GM23338 (cell line): ENCODE data around the gene S100A3. TPM values are rescaled to one million over a fixed set of nuclear protein-coding genes. Genes with fewer than 3 reads are reported as not detected.
A peak's percentile ranks its signal among the peaks of the same experiment; 100 is the strongest.

Experiments
- ATAC-seq: fragments of 200-7000 bp; cut with Tn5 transposase; 3 replicates; pipeline ENCODE4 v1.9.1; 2020
- DNase-seq: peaks from one replicate; pipeline ENCODE4 v3.0.0-alpha.2; 2015; ENCODE audit warnings: low spot score
- H2AFZ ChIP-seq: fragments of 200-600 bp; sonication (generic); 2 replicates; pipeline ENCODE4 v1.8.0; 2016; ENCODE audit warnings: antibody characterized with exemption, mild to moderate bottlenecking, moderate library complexity
- H3F3A ChIP-seq: fragments of 200-600 bp; sonication (generic); replicated peaks from 2 replicates; pipeline ENCODE4 v1.8.0; 2017; ENCODE audit warnings: antibody characterized with exemption, mixed run types, low read depth
- H3K27ac ChIP-seq: fragments of 200-600 bp; sonication (generic); 2 replicates; pipeline ENCODE4 v1.6.1; 2016; ENCODE audit warnings: low read depth
- H3K27me3 ChIP-seq: fragments of 200-600 bp; sonication (generic); 2 replicates; pipeline ENCODE4 v1.8.0; 2016; ENCODE audit warnings: mild to moderate bottlenecking, mixed run types, moderate library complexity; ENCODE audit not compliant: insufficient read depth
- H3K36me3 ChIP-seq: fragments of 200-600 bp; sonication (generic); 2 replicates; pipeline ENCODE4 v1.8.0; 2016; ENCODE audit warnings: mild to moderate bottlenecking; ENCODE audit not compliant: insufficient read depth
- H3K4me1 ChIP-seq: fragments of 200-600 bp; sonication (generic); 2 replicates; pipeline ENCODE4 v1.8.0; 2016; ENCODE audit warnings: mild to moderate bottlenecking, moderate library complexity; ENCODE audit not compliant: insufficient read depth
- H3K4me2 ChIP-seq: fragments of 200-600 bp; sonication (generic); 2 replicates; pipeline ENCODE4 v1.7.1; 2017; ENCODE audit warnings: mixed run types
- H3K4me3 ChIP-seq: fragments of 200-600 bp; sonication (generic); 2 replicates; pipeline ENCODE4 v1.6.1; 2016; ENCODE audit warnings: mixed run types
- H3K79me2 ChIP-seq: fragments of 200-600 bp; sonication (generic); replicated peaks from 2 replicates; pipeline ENCODE4 v1.8.0; 2017; ENCODE audit warnings: mild to moderate bottlenecking; ENCODE audit not compliant: insufficient read depth
- H3K9me2 ChIP-seq: fragments of 200-600 bp; sonication (generic); 2 replicates; pipeline ENCODE4 v1.8.0; 2017; ENCODE audit not compliant: insufficient read depth
- H4K20me1 ChIP-seq: fragments of 200-600 bp; sonication (generic); replicated peaks from 2 replicates; pipeline ENCODE4 v1.8.0; 2017; ENCODE audit warnings: mild to moderate bottlenecking; ENCODE audit not compliant: insufficient read depth
- H3K27ac Mint-ChIP-seq: 2 replicates; pipeline ENCODE4 v1.8.0; 2020; ENCODE audit warnings: inconsistent platforms, mild to moderate bottlenecking, moderate library complexity, mixed read lengths
- H3K27me3 Mint-ChIP-seq: 3 replicates; pipeline ENCODE4 v1.8.0; 2022; ENCODE audit warnings: low read depth, mild to moderate bottlenecking, moderate library complexity, mixed read lengths, inconsistent platforms; ENCODE audit not compliant: insufficient read depth, poor library complexity
- H3K36me3 Mint-ChIP-seq: 3 replicates; pipeline ENCODE4 v1.8.0; 2021; ENCODE audit warnings: low read depth, mild to moderate bottlenecking, inconsistent platforms, moderate library complexity, mixed read lengths
- H3K4me1 Mint-ChIP-seq: 3 replicates; pipeline ENCODE4 v1.8.0; 2020; ENCODE audit warnings: mild to moderate bottlenecking, inconsistent platforms, mixed read lengths
- H3K4me3 Mint-ChIP-seq: 3 replicates; pipeline ENCODE4 v1.8.0; 2021; ENCODE audit warnings: moderate library complexity, mild to moderate bottlenecking, inconsistent platforms, mixed read lengths
- H3K9me3 Mint-ChIP-seq: 3 replicates; pipeline ENCODE4 v1.8.0; 2020; ENCODE audit warnings: moderate library complexity, mild to moderate bottlenecking, inconsistent platforms, mixed read lengths
- CREB1 ChIP-seq: fragments of 250-450 bp; sonication (Bioruptor Pico); IDR thresholded peaks from 2 replicates; pipeline ENCODE4 v1.5.0; 2020; ENCODE audit warnings: low read depth, mild to moderate bottlenecking, moderate library complexity
- ETS1 ChIP-seq: IDR thresholded peaks from 2 replicates; pipeline ENCODE4 v1.6.1; 2016; ENCODE audit warnings: antibody characterized with exemption
- EZH2 ChIP-seq: fragments of 200-600 bp; sonication (generic); IDR thresholded peaks from one replicate; pipeline ENCODE4 v1.8.0; 2017; ENCODE audit warnings: antibody characterized with exemption, mild to moderate bottlenecking, low read depth; ENCODE audit not compliant: unreplicated experiment
- EZH2phosphoT487 ChIP-seq: fragments of 200-600 bp; sonication (generic); IDR thresholded peaks from one replicate; pipeline ENCODE4 v1.8.1; 2018; ENCODE audit warnings: antibody characterized with exemption; ENCODE audit not compliant: unreplicated experiment
- JUNB ChIP-seq: IDR thresholded peaks from one replicate; pipeline ENCODE4 v1.6.1; 2016; ENCODE audit warnings: antibody characterized with exemption; ENCODE audit not compliant: unreplicated experiment
- NANOG ChIP-seq: IDR thresholded peaks from 2 replicates; pipeline ENCODE4 v1.6.1; 2016; ENCODE audit warnings: antibody characterized with exemption, borderline replicate concordance
- POLR2AphosphoS5 ChIP-seq: IDR thresholded peaks from 2 replicates; pipeline ENCODE4 v1.6.1; 2016; ENCODE audit warnings: antibody characterized with exemption, low read depth
- REST ChIP-seq: IDR thresholded peaks from one replicate; pipeline ENCODE4 v1.6.1; 2018; ENCODE audit warnings: antibody characterized with exemption; ENCODE audit not compliant: unreplicated experiment
- STAT1 ChIP-seq: IDR thresholded peaks from one replicate; pipeline ENCODE4 v1.6.1; 2016; ENCODE audit warnings: antibody characterized with exemption; ENCODE audit not compliant: unreplicated experiment
- ZNF114 ChIP-seq: fragments of 250-450 bp; sonication (Bioruptor Pico); IDR thresholded peaks from 2 replicates; pipeline ENCODE4 v1.5.0; 2020; ENCODE audit warnings: mild to moderate bottlenecking, moderate library complexity
- ZNF331 ChIP-seq: fragments of 250-450 bp; sonication (Bioruptor Pico); IDR thresholded peaks from 2 replicates; pipeline ENCODE4 v1.5.0; 2020; ENCODE audit warnings: low read depth, mild to moderate bottlenecking, moderate library complexity
- polyA plus RNA-seq: library from polyadenylated mRNA; unstranded; fragments of >200 nt; fragmentation: Nextera tagmentation; extraction: Ambion mirVana; gene quantifications from 2 replicates; pipeline ENCODE4 v1.2.1, GENCODE V29; 2016
- total RNA-seq: library from RNA; depleted of rRNA; stranded (reverse); fragments of >200 nt; shearing (Covaris generic); gene quantifications from 2 replicates; pipeline ENCODE4 v1.2.3, GENCODE V29; 2014
- TF ChIP-seq, protein P1 (sequence below), 2 experiments: fragments of 200-600 bp in 1 of 2; sonication (generic) in 1 of 2; conservative IDR thresholded peaks; 2 replicates each; pipeline versions ENCODE4 v1.5.1 to v1.6.1; 2016 to 2017; ENCODE audit warnings: antibody characterized with exemption in 2 of 2, low read depth in 2 of 2, mild to moderate bottlenecking in 2 of 2, moderate library complexity in 1 of 2
- TF ChIP-seq, protein P2 (sequence below): fragments of 250-450 bp; sonication (Bioruptor Pico); IDR thresholded peaks from 2 replicates; pipeline ENCODE4 v1.5.0; 2020; ENCODE audit warnings: mild to moderate bottlenecking, moderate library complexity

Gene S100A3
- total and polyA plus RNA-seq, 2 experiments from 2014 or later = not detected

GRCh38 chr1:153506831-153507413 lies 42.1 kb downstream of the S100A3 start:
- Mint-ChIP-seq H3K4me1 (peaks cover 10% of the 10 kb centered on the region; the same call in 1 of the 3 replicates), H3K9me3 (no peaks in the 10 kb centered on the region), H3K27me3 (peaks cover 2% of the 10 kb centered on the region), H3K4me3 (no peak overlapping the region), H3K36me3 (no peaks in the 10 kb centered on the region), H3K27ac (no peak overlapping the region)
- H3K9me2 ChIP-seq = no peaks in the 10 kb centered on the region
- H3K27ac ChIP-seq = no peak overlapping the region
- no peak for ATAC-seq
- no peaks in the 10 kb centered on the region for H3K4me1 ChIP-seq
- H3K4me2 ChIP-seq = no peak overlapping the region
- H3K36me3 ChIP-seq = no peaks in the 10 kb centered on the region
- H4K20me1 ChIP-seq = no peaks in the 10 kb centered on the region
- H3F3A ChIP-seq = no peaks in the 10 kb centered on the region
- peak overlapping the region; percentile 52; the same call in 1 of the 2 replicates for H2AFZ ChIP-seq
- TF ChIP-seq EZH2phosphoT487 (no peak), ZNF331 (CRISPR knock-in tag) (no peak), CREB1 (CRISPR knock-in tag) (no peak), STAT1 (no peak), REST (no peak), ETS1 (no peak), NANOG (no peak), ZNF114 (CRISPR knock-in tag) (no peak), POLR2AphosphoS5 (no peak), JUNB (no peak), EZH2 (no peak)
- TF ChIP-seq, protein P1, sequence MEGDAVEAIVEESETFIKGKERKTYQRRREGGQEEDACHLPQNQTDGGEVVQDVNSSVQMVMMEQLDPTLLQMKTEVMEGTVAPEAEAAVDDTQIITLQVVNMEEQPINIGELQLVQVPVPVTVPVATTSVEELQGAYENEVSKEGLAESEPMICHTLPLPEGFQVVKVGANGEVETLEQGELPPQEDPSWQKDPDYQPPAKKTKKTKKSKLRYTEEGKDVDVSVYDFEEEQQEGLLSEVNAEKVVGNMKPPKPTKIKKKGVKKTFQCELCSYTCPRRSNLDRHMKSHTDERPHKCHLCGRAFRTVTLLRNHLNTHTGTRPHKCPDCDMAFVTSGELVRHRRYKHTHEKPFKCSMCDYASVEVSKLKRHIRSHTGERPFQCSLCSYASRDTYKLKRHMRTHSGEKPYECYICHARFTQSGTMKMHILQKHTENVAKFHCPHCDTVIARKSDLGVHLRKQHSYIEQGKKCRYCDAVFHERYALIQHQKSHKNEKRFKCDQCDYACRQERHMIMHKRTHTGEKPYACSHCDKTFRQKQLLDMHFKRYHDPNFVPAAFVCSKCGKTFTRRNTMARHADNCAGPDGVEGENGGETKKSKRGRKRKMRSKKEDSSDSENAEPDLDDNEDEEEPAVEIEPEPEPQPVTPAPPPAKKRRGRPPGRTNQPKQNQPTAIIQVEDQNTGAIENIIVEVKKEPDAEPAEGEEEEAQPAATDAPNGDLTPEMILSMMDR (conservative IDR thresholded peaks at IDR 0.05; ENCODE audit: low read depth in 2 of 2) = no peak
- TF ChIP-seq, protein P2, sequence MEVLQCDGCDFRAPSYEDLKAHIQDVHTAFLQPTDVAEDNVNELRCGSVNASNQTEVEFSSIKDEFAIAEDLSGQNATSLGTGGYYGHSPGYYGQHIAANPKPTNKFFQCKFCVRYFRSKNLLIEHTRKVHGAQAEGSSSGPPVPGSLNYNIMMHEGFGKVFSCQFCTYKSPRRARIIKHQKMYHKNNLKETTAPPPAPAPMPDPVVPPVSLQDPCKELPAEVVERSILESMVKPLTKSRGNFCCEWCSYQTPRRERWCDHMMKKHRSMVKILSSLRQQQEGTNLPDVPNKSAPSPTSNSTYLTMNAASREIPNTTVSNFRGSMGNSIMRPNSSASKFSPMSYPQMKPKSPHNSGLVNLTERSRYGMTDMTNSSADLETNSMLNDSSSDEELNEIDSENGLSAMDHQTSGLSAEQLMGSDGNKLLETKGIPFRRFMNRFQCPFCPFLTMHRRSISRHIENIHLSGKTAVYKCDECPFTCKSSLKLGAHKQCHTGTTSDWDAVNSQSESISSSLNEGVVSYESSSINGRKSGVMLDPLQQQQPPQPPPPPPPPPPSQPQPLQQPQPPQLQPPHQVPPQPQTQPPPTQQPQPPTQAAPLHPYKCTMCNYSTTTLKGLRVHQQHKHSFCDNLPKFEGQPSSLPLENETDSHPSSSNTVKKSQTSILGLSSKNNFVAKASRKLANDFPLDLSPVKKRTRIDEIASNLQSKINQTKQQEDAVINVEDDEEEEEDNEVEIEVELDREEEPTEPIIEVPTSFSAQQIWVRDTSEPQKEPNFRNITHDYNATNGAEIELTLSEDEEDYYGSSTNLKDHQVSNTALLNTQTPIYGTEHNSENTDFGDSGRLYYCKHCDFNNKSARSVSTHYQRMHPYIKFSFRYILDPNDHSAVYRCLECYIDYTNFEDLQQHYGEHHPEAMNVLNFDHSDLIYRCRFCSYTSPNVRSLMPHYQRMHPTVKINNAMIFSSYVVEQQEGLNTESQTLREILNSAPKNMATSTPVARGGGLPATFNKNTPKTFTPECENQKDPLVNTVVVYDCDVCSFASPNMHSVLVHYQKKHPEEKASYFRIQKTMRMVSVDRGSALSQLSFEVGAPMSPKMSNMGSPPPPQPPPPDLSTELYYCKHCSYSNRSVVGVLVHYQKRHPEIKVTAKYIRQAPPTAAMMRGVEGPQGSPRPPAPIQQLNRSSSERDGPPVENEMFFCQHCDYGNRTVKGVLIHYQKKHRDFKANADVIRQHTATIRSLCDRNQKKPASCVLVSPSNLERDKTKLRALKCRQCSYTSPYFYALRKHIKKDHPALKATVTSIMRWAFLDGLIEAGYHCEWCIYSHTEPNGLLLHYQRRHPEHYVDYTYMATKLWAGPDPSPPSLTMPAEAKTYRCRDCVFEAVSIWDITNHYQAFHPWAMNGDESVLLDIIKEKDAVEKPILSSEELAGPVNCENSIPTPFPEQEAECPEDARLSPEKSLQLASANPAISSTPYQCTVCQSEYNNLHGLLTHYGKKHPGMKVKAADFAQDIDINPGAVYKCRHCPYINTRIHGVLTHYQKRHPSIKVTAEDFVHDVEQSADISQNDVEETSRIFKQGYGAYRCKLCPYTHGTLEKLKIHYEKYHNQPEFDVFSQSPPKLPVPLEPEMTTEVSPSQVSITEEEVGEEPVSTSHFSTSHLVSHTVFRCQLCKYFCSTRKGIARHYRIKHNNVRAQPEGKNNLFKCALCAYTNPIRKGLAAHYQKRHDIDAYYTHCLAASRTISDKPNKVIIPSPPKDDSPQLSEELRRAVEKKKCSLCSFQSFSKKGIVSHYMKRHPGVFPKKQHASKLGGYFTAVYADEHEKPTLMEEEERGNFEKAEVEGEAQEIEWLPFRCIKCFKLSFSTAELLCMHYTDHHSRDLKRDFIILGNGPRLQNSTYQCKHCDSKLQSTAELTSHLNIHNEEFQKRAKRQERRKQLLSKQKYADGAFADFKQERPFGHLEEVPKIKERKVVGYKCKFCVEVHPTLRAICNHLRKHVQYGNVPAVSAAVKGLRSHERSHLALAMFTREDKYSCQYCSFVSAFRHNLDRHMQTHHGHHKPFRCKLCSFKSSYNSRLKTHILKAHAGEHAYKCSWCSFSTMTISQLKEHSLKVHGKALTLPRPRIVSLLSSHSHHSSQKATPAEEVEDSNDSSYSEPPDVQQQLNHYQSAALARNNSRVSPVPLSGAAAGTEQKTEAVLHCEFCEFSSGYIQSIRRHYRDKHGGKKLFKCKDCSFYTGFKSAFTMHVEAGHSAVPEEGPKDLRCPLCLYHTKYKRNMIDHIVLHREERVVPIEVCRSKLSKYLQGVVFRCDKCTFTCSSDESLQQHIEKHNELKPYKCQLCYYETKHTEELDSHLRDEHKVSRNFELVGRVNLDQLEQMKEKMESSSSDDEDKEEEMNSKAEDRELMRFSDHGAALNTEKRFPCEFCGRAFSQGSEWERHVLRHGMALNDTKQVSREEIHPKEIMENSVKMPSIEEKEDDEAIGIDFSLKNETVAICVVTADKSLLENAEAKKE (CRISPR knock-in tag) = no peak
- no peaks in the 10 kb centered on the region for H3K79me2 ChIP-seq
- no peak overlapping the region for H3K4me3 ChIP-seq
- DNase-seq = no peak
- no peaks in the 10 kb centered on the region for H3K27me3 ChIP-seq
